Measurements from ENCODE around the gene ZNF652.

GRCh38 chr17:49260011-49260816 lies 101.8 kb downstream of the ZNF652 start:
- no peak for TF ChIP-seq ZFP3 (CRISPR knock-in tag; IDR thresholded peaks at IDR 0.05)
- TF ChIP-seq ARNTL (CRISPR knock-in tag; IDR thresholded peaks at IDR 0.05; ENCODE audit: borderline replicate concordance, low read depth): no peak
- TF ChIP-seq CSRNP3 (CRISPR knock-in tag; IDR thresholded peaks at IDR 0.05): no peak
- no peak for TF ChIP-seq TCF4 (CRISPR knock-in tag; IDR thresholded peaks at IDR 0.05; ENCODE audit: borderline replicate concordance)
- no peak for TF ChIP-seq PATZ1 (CRISPR knock-in tag; IDR thresholded peaks at IDR 0.05; ENCODE audit: borderline replicate concordance)
- no peak for TF ChIP-seq GLIS3 (CRISPR knock-in tag; IDR thresholded peaks at IDR 0.05)
